GM23248 (cell line): ENCODE results near the gene GID4.

Source experiments
- EZH2 ChIP-seq: fragments of 200-600 bp; sonication (generic); IDR thresholded peaks from 2 replicates; pipeline ENCODE4 v1.6.1; 2018; ENCODE audit warnings: antibody characterized with exemption, mild to moderate bottlenecking; ENCODE audit not compliant: insufficient read depth, poor library complexity, severe bottlenecking
- EZH2phosphoT487 ChIP-seq: fragments of 200-600 bp; sonication (generic); IDR thresholded peaks from 2 replicates; pipeline ENCODE4 v1.6.1; 2018; ENCODE audit warnings: antibody characterized with exemption, moderate library complexity, mild to moderate bottlenecking, low read depth; ENCODE audit not compliant: insufficient read depth

DNA sequence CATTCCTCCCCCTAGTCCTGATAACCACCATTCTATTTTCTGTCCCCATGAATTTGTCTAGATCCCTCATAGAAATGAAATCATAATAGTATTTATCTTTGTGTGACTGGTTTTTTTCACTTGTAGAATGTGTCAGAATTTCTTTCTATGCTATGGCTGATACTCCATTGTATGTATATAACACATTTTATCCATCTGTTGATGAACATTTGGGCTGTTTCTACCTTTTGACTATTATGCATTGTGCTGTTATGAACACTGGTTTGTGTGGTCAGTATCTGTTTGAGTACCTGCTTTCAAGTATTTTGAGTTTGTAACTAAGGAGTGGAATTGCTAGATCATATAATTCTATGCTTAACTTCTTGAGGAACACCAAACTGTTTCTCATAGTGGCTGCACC lies 32.5 kb downstream of the GID4 start:
- TF ChIP-seq EZH2 (no peak), EZH2phosphoT487 (no peak)
